Measurements from ENCODE around the gene KIAA1586.
A peak's percentile ranks its signal among the peaks of the same experiment; 100 is the strongest.
"Not testable (repeated sequence)": the region's sequence is repeated elsewhere in the genome, so short reads cannot be mapped to it uniquely, and the experiment has no call there.

The KIAA1586 gene

GRCh38 chr6:57046332-57047256 lies at the start of gene KIAA1586:
KIAA1586 (plus strand) TSS chr6:57046693; CDS start chr6:57046756, 63 bp downstream.
- peak; percentile 74 for DNase-seq (ENCODE audit: low read depth in 2 of 2)

DNA sequence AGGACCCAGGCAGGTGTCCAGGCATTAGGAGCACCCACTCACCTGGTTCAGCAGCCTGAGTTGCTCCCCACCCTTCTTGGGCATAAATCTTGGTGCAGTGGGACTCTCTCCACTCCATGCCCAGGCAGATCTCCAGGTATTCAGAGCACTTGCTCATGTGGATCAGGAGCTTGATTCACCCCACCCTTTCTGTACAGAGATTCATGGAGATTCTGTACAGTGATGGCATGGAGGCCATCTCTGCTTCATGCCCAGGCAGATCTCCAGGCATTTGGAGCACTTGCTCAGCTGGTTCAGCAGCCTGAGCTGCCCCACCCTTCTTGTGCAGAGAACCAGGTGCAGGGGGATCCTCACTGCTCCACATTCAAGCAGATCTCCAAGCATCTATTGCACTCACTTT lies 47.4 kb upstream of the KIAA1586 start:
- DNase-seq (ENCODE audit: low read depth in 2 of 2), result no peak

- not testable (repeated sequence) for DNase-seq (ENCODE audit: low read depth in 2 of 2)
These were observed 46.7 kb upstream of the KIAA1586 start for GRCh38 chr6:56999748-57000147.

GRCh38 chr6:57002197-57002596 lies 44.3 kb upstream of the KIAA1586 start:
- no peak for DNase-seq (ENCODE audit: low read depth in 2 of 2)

GRCh38 chr6:57004292-57004691 lies 42.2 kb upstream of the KIAA1586 start:
- no peak for DNase-seq (ENCODE audit: low read depth in 2 of 2)

- DNase-seq (ENCODE audit: low read depth in 2 of 2), result no peak
These were observed 40.4 kb upstream of the KIAA1586 start for GRCh38 chr6:57006101-57006500.

DNA sequence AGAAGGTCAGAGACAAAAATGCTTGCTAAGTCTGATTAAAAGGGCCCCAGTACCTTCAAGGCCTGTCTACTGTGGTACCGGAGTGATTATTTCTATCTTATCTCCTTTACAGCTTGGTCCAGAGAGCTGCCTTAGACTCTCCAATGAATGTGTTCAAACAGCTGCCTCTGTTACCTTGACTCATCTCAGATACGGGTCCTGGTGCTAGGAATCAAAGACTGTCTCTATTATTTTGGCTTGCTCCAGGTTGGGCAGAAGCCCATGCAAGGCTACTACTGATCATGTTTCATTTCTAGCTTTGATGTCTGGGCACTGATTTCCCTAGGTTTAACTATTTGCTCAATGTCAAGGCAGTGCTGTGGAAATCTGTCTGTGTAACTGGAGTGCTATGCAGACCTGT lies 38.4 kb upstream of the KIAA1586 start:
- DNase-seq (ENCODE audit: low read depth in 2 of 2), result not testable (repeated sequence)

DNA sequence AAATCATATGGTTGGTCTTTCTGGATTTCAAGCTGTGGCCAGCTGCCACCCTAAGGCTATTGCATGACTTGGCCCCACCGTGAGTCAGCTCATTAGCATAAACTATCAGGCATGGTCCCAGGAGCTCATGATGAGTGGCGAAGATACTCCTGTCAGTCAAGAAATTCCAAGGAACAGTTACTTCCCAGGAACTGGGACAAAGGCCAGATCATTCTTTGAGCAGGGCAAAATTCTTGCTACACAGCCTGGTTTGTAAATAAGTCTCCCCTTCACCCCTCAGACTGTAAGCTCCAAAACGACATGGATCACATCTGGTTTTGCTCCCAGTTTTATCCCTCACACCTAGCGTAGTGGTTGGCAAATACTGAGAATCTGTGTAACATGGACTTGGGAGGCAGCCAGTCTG lies 33.0 kb upstream of the KIAA1586 start:
- DNase-seq (ENCODE audit: low read depth in 2 of 2), result no peak

DNA sequence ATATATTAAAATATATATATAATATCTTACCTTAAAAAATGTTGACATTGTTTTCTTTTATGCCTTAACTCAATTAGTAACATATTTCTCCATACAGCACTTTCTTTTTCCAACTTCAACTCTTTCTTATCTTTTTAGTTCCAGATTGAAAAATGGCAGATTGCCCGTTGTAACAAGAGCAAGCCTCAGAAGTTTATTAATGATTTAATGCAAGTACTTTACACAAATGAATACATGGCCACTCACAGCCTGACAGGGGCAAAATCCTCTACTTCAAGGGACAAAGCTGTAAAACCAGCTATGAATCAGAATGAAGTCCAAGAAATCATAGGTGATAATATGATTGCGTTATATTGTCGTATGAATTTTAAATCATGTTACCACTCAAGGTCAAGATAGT lies 29.4 kb upstream of the KIAA1586 start:
- no peak for DNase-seq (ENCODE audit: low read depth in 2 of 2)

- no peak for DNase-seq (ENCODE audit: low read depth in 2 of 2)
These were observed 28.7 kb upstream of the KIAA1586 start for GRCh38 chr6:57017841-57018240.

DNA sequence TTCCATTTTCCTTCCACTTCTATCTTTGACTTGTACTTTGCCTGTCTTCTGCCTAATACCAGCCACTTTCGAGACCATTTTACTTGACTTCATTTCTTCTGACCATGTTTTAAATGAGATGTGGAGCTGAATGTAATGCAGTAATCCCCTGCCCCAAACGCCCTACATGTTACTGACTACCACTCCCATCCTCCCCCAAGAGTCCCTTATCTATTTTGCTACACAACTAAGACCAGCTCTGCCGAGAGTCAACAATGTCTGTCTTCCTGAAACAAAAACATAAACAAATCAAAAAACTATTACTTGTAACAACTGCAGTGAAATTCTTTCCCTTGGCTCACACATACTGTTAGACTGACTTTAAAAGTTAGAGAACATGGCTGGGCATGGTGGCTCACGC lies 27.1 kb upstream of the KIAA1586 start:
- no peak for DNase-seq (ENCODE audit: low read depth in 2 of 2)

DNA sequence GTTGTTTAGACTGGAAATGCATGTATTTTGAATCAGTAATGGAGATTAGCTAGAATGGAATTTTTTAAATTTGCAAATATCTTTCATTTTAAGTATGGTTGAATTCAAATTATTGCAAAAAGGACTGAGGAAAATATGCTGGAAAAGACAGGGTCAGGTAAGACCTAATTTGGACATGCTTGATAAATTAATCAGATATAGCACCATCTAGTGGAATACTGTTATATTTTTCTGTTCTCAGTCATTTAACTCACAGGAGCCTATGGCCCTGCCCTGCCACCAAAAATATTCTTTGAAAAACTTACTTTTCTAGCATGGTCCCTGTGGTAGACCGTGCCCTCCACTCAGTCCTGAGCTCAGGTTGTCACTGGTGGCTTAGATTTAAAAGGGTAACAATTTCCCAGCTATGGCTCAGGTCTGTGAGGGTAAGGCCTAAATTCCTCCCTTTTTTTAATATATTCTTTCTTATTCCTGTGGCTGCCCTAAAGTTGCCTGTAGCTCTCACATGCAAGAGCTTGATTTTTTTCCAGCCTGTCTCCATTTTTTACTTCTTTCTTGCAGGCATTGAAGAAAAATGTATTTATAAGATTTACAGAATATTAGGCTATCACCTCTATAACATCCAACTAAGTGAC lies 25.3 kb upstream of the KIAA1586 start:
- no peak for DNase-seq (ENCODE audit: low read depth in 2 of 2)

DNA sequence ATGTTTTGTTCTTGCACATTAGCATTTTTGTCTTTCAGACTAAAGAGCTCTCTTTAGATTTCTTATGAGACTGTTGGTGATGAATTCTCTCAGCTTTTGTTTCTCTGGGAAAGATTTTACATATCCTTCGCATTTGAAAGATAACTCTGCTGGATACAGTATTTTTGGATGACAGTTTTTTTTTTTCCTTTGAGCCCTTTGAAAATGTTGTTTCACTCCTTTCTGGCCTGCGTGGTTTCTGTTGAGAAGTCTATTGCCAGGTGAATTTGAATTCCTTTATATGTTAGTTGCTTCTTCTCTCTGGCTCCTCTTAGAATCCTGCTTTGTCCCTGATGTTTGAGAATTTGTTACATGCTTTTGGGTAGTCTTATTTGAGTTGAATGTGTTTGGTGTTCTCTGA lies 22.2 kb upstream of the KIAA1586 start:
- no peak for DNase-seq (ENCODE audit: low read depth in 2 of 2)

GRCh38 chr6:57024775-57025174 lies 21.7 kb upstream of the KIAA1586 start:
- DNase-seq (ENCODE audit: low read depth in 2 of 2), result no peak

DNA sequence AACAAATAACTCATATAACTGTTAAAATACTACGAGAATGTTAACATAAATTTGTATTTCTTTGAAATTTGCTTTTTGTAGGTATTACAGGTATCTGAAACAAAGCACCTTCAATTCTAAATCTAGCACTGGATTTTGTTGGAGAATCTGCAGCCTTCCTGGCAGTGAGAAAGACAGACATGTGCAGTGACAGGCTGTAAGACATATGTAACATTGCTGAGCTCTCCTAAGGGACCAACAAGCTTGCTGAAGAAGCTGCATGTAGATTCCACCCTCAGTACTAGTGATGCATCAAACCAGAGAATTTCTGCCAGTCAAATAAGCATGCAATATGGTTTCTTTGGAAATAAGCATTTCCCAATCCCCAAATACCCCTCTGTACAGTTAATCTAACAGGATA lies 20.5 kb upstream of the KIAA1586 start:
- DNase-seq (ENCODE audit: low read depth in 2 of 2), result no peak

- no peak for DNase-seq (ENCODE audit: low read depth in 2 of 2)
These were observed 19.2 kb upstream of the KIAA1586 start for GRCh38 chr6:57027301-57027700.

GRCh38 chr6:57029213-57029612 lies 17.3 kb upstream of the KIAA1586 start:
- no peak for DNase-seq (ENCODE audit: low read depth in 2 of 2)

GRCh38 chr6:57033228-57033627 lies 13.3 kb upstream of the KIAA1586 start:
- no peak for DNase-seq (ENCODE audit: low read depth in 2 of 2)

DNA sequence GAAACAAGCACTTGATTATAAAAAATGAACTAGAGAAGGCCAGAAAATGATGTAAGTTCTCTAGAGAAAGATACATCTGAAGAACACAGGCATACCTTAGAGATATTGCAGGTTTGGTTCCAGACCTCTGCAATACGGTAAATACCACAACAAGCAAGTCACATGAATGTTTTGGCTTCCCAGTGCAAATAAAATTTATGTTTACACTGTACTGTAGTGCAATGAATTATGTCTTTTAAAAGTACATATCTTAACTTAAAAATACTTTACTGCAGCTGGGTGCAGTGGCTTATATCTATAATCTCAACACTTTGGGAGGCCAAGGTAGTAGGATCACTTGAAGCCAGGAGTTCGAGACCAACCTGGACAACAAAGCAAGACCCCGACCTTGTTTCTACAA lies 10.9 kb upstream of the KIAA1586 start:
- DNase-seq (ENCODE audit: low read depth in 2 of 2), result no peak

DNA sequence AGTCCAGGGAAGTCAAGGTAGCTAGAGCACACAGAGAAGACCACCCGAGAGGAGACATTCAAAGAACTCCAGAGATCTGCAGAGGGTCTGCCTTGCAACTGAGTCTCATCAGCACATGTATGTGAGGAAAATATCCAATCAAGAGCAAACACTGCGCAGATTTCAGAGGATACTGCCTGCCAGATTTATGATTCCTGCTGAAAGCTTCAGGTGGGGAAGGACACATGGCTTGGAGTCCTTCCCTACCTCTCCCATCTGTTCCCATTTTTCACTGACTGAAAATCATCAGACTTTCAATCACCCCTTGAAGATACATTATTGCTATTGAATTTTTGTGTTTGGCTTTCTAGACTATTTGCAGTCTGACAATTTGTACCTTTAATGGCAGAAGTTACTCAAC lies 7.6 kb upstream of the KIAA1586 start:
- no peak for DNase-seq (ENCODE audit: low read depth in 2 of 2)

GRCh38 chr6:57040011-57040410 lies 6.5 kb upstream of the KIAA1586 start:
- DNase-seq (ENCODE audit: low read depth in 2 of 2), result no peak

DNA sequence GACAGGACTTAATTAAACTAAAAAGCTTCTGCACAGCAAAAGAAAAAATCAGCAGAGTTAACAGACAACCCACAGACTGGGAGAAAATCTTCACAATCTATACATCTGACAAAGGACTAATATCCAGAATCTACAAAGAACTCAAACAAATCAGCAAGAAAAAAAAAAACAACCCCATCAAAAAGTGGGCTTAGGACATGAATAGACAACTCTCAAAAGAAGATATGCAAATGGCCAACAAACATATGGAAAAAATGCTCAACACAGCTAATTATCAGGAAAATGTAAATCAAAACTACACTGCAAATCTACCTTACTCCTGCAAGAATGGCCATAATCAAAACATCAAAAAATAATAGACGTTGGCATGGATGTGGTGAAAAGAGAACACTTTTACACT lies 2.4 kb upstream of the KIAA1586 start:
- DNase-seq (ENCODE audit: low read depth in 2 of 2), result not testable (repeated sequence)

GRCh38 chr6:57044568-57044967 lies 1.9 kb upstream of the KIAA1586 start:
- no peak for DNase-seq (ENCODE audit: low read depth in 2 of 2)
